HFF-Myc (cell line): ENCODE results near the gene ISLR2.

Experiments
- DNase-seq: peaks from one replicate; pipeline ENCODE4 v3.0.0-alpha.2; 2011; ENCODE audit warnings: low read depth; ENCODE audit errors: extremely low read depth
- H3K4me3 ChIP-seq: replicated peaks from 2 replicates; pipeline ENCODE4 v1.5.1; 2011; ENCODE audit warnings: low read depth, mild to moderate bottlenecking, control low read depth, low read length
- TF ChIP-seq, protein P1 (sequence below): IDR thresholded peaks from 2 replicates; pipeline ENCODE4 v1.5.1; 2012; ENCODE audit warnings: mild to moderate bottlenecking, low read depth, low read length, control low read depth; ENCODE audit errors: missing control alignments

Gene ISLR2

DNA sequence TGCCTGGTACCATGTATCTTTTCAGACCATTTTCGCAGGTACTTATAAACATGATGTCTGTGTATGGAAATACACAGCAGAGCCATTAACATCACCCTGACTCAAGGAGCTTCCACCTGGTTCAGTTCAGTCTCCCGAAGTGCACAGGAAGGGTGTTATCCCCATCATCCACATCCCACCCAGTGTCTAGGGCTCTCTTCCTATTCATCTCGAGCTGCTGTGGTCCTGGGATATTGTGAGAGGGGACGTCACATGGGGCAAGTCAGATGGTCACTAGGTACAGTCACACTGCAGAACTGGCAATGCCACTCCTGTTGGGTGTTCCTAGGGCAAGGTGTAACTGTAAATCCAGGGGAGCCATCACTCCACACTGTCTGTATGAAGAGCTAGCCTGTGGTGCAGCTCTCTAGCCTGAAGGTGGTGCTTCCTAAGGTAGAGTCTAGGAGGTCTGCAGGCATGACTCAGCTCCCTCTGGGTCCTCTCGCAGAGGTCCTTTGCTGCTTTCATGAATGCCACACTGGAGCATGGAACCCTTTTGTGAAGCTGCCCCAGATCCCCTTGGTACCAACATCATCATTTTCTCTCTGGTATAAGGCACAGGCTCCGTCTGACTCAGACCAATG lies 13.9 kb downstream of the ISLR2 start:
- DNase-seq = no peak
- TF ChIP-seq, protein P1, sequence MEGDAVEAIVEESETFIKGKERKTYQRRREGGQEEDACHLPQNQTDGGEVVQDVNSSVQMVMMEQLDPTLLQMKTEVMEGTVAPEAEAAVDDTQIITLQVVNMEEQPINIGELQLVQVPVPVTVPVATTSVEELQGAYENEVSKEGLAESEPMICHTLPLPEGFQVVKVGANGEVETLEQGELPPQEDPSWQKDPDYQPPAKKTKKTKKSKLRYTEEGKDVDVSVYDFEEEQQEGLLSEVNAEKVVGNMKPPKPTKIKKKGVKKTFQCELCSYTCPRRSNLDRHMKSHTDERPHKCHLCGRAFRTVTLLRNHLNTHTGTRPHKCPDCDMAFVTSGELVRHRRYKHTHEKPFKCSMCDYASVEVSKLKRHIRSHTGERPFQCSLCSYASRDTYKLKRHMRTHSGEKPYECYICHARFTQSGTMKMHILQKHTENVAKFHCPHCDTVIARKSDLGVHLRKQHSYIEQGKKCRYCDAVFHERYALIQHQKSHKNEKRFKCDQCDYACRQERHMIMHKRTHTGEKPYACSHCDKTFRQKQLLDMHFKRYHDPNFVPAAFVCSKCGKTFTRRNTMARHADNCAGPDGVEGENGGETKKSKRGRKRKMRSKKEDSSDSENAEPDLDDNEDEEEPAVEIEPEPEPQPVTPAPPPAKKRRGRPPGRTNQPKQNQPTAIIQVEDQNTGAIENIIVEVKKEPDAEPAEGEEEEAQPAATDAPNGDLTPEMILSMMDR = no peak
- no peak overlapping the region for H3K4me3 ChIP-seq

GRCh38 chr15:74146277-74146800 lies 16.0 kb downstream of the ISLR2 start:
- TF ChIP-seq, protein P1 = no peak

GRCh38 chr15:74147051-74147450 lies 16.7 kb downstream of the ISLR2 start:
- DNase-seq = no peak
- no peak overlapping the region for H3K4me3 ChIP-seq
- TF ChIP-seq, protein P1 = no peak

More at GRCh38 chr15:74146277-74146800, 16.0 kb downstream of the ISLR2 start:
- H3K4me3 ChIP-seq = no peak overlapping the region
- DNase-seq = no peak

DNA sequence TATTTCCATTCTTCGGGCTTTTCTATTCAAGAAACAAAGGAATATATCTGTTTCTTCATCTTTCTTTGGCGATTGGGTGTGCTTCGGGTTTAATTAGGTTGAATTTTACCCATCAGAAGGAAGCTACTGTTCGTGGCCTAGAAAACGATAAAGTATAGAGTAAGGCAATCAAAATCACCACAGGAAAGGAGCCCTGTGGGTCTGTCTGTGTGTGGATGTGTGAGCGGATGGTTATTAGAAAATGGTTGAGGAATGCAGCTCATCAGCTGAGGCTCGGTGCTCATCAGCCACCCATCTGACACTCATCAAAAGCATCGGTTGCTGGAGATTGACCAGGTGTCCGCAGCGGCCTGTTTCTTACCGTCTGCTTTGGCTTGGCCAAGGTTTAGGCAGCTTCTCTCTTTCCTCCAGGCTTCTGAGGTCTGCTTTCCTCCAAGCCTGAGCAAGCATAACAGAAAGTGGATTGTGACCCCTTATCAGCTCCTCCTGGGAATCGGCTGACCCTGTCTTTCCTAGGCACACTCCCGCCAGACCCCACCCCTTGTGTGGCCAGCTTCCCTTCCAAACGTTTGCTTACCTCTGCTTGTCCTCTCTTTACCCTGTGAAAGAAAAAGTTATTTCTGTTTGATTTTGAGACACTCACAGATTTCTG lies 25.5 kb downstream of the ISLR2 start:
- H3K4me3 ChIP-seq = no peak overlapping the region
- DNase-seq = no peak
- TF ChIP-seq, protein P1 = no peak

- DNase-seq = no peak
- TF ChIP-seq, protein P1 = no peak
- H3K4me3 ChIP-seq = no peak overlapping the region
Measured at GRCh38 chr15:74156678-74157411, 26.5 kb downstream of the ISLR2 start.

- TF ChIP-seq, protein P1 = no peak
- no peak overlapping the region for H3K4me3 ChIP-seq
- DNase-seq = no peak
Measured at GRCh38 chr15:74157868-74158827, 27.8 kb downstream of the ISLR2 start.
